K562 (cell line): ENCODE data around the gene MFSD6L. TPM values are rescaled to one million over a fixed set of nuclear protein-coding genes. Genes with fewer than 3 reads are reported as not detected.

Experiments
- ATAC-seq: fragments of 200-7000 bp; cut with Tn5 transposase; 3 replicates; pipeline ENCODE4 v1.9.1; 2020; ENCODE audit warnings: moderate library complexity
- BruUV-seq: library from RNA; stranded (reverse); fragments of 400-500 nt; replicated peaks from 2 replicates; lab custom pipeline; 2021; lab: Mats Ljungman, UMichigan
- CTCF ChIA-PET: fragments of 300-600 bp; formaldehyde crosslinking; extraction: SDS; loops from one replicate; lab custom pipeline; 2021; ENCODE audit warnings: low intra/inter-chr PET ratio; lab: Yijun Ruan, JAX
- POLR2A ChIA-PET: fragments of 300-600, 350-650 bp; sonication (Branson Sonifier 250); formaldehyde crosslinking; extraction: SDS; loops from one replicate; lab custom pipeline; 2021; ENCODE audit warnings: antibody characterized with exemption, inconsistent platforms; lab: Yijun Ruan, JAX
- DNase-seq, 4 experiments: peaks; one replicate each; pipeline versions ENCODE4 v3.0.0 to v3.0.0-alpha.2; 2011 to 2018; ENCODE audit warnings: low spot score in 3 of 4, mixed read lengths in 3 of 4; ENCODE audit errors: extremely low read depth in 1 of 4
- FAIRE-seq: peaks from 2 replicates; lab custom pipeline; 2011; peaks lifted over from hg19 to GRCh38; lab: Jason Lieb, UNC
- H2AFZ ChIP-seq: 2 replicates; pipeline ENCODE4 v1.6.0; 2011; ENCODE audit warnings: low read depth, low read length, control low read depth, inconsistent platforms
- H3K27ac ChIP-seq: fragments of 200-600 bp; 3 replicates; pipeline ENCODE4 v1.8.0; 2011; ENCODE audit warnings: low read depth, mild to moderate bottlenecking, control low read depth, inconsistent platforms, low read length, moderate library complexity, mixed read lengths; ENCODE audit errors: extremely low read depth
- H3K27me3 ChIP-seq, 2 experiments: fragments of 300-600 bp in 1 of 2; 2 replicates in 1 of 2; 3 replicates in 1 of 2; pipeline versions ENCODE4 v1.6.0 to v1.8.0; 2011; ENCODE audit warnings: inconsistent platforms in 2 of 2, low read length in 2 of 2, mild to moderate bottlenecking in 1 of 2, mixed read lengths in 1 of 2, moderate library complexity in 1 of 2; ENCODE audit not compliant: control insufficient read depth in 2 of 2, insufficient read depth in 2 of 2
- H3K36me3 ChIP-seq: fragments of 300-600 bp; 3 replicates; pipeline ENCODE4 v1.8.0; 2011; ENCODE audit warnings: mild to moderate bottlenecking, low read length, inconsistent platforms; ENCODE audit not compliant: control insufficient read depth, insufficient read depth
- H3K4me1 ChIP-seq, 2 experiments: fragments of 200-600 bp in 1 of 2; replicated peaks in 1 of 2; 2 replicates in 1 of 2; 3 replicates in 1 of 2; pipeline versions ENCODE4 v1.5.1 to v1.8.0; 2011; ENCODE audit warnings: inconsistent platforms in 2 of 2, low read length in 2 of 2, mild to moderate bottlenecking in 1 of 2, mixed read lengths in 1 of 2, moderate library complexity in 1 of 2; ENCODE audit not compliant: control insufficient read depth in 2 of 2, insufficient read depth in 2 of 2
- H3K4me2 ChIP-seq: 2 replicates; pipeline ENCODE4 v1.6.1; 2011; ENCODE audit warnings: low read length, control low read depth, inconsistent platforms, mixed read lengths; ENCODE audit not compliant: insufficient read depth
- H3K4me3 ChIP-seq: fragments of 200-600 bp; sonication (generic), shearing (Covaris generic); 2 replicates; pipeline ENCODE4 v1.5.1; 2016; ENCODE audit warnings: control low read depth, inconsistent platforms
- H3K79me2 ChIP-seq: fragments of 200-600 bp; 3 replicates; pipeline ENCODE4 v1.8.0; 2011; ENCODE audit warnings: low read length, inconsistent platforms; ENCODE audit not compliant: control insufficient read depth, insufficient read depth
- H3K9ac ChIP-seq, 2 experiments: 2 replicates each; pipeline versions ENCODE4 v1.6.0 to v1.6.1; 2011; ENCODE audit warnings: low read depth in 2 of 2, low read length in 2 of 2, control low read depth in 1 of 2, inconsistent platforms in 1 of 2, mild to moderate bottlenecking in 1 of 2, mixed read lengths in 1 of 2; ENCODE audit not compliant: insufficient read depth in 1 of 2
- H3K9me1 ChIP-seq: one replicate; pipeline ENCODE4 v1.6.0; 2011; ENCODE audit warnings: inconsistent platforms, mild to moderate bottlenecking, low read length, moderate library complexity; ENCODE audit not compliant: control insufficient read depth, insufficient read depth
- H3K9me3 ChIP-seq: replicated peaks from 2 replicates; pipeline ENCODE4 v1.5.1; 2011; ENCODE audit warnings: low read depth, low read length, inconsistent platforms; ENCODE audit not compliant: control insufficient read depth, insufficient read depth
- H4K20me1 ChIP-seq: replicated peaks from 2 replicates; pipeline ENCODE4 v1.6.1; 2011; ENCODE audit warnings: low read length, inconsistent platforms, mixed read lengths; ENCODE audit not compliant: control insufficient read depth, insufficient read depth
- E2F3 ChIP-seq: fragments of 250-450 bp; sonication (Bioruptor Pico); IDR thresholded peaks from 2 replicates; pipeline ENCODE4 v1.4.0; 2020; ENCODE audit warnings: mild to moderate bottlenecking
- HIVEP1 ChIP-seq: fragments of 250-450 bp; sonication (Bioruptor Pico); IDR thresholded peaks from 2 replicates; pipeline ENCODE4 v1.4.0; 2020; ENCODE audit warnings: mild to moderate bottlenecking
- MCM3 ChIP-seq: fragments of 450-650 bp; IDR thresholded peaks from 2 replicates; pipeline ENCODE4 v1.6.1; 2016
- MYBL2 ChIP-seq, 2 experiments: fragments of 450-650 bp in 1 of 2; sonication (generic) in 1 of 2; formaldehyde crosslinking in 1 of 2; IDR thresholded peaks; 2 replicates each; pipeline versions ENCODE4 v1.6.1 to v1.8.1; 2017 to 2022; ENCODE audit warnings: borderline replicate concordance in 1 of 2, inconsistent platforms in 1 of 2, low read depth in 1 of 2, mild to moderate bottlenecking in 1 of 2, missing genetic modification reagents in 1 of 2, moderate library complexity in 1 of 2
- NR1H2 ChIP-seq: sonication (generic); formaldehyde crosslinking; IDR thresholded peaks from 2 replicates; pipeline ENCODE4 v1.4.0; 2020; ENCODE audit warnings: mild to moderate bottlenecking, missing genetic modification reagents
- TCFL5 ChIP-seq: fragments of 250-450 bp; sonication (Bioruptor Pico); conservative IDR thresholded peaks from 2 replicates; pipeline ENCODE4 v1.6.1; 2021; ENCODE audit warnings: mild to moderate bottlenecking, moderate library complexity, matching md5 sums
- ZNF644 ChIP-seq: fragments of 200-800 bp; sonication (Bioruptor generic); IDR thresholded peaks from 2 replicates; pipeline ENCODE4 v1.6.1; 2016; ENCODE audit warnings: low read depth, missing genetic modification characterization, missing compliant biosample characterization
- WGBS: fragments of 100-300 bp; shearing (Covaris generic); methylation state at CpG from one replicate; pipeline ENCODE4 v1.1.6; 2016; ENCODE audit warnings: low coverage, mixed read lengths; ENCODE audit not compliant: insufficient coverage; ENCODE audit errors: missing lambda C conversion rate; 5-methylcytosine and 5-hydroxymethylcytosine counted together
- in situ Hi-C: fragments of 300-500 bp; cut with MboI; formaldehyde crosslinking; loops from 4 replicates; pipeline ENCODE4 v1.15.0; 2018; ENCODE audit warnings: inconsistent platforms, mixed read lengths
- intact Hi-C: fragments of 100-400 bp; cut with micrococcal nuclease; formaldehyde crosslinking; loops from 2 replicates; pipeline ENCODE4 v1.14.2; 2022
- polyA plus RNA-seq, 8 experiments: library from polyadenylated mRNA; depleted of rRNA in 4 of 8; stranded (reverse) in 5 of 8; unstranded in 3 of 8; fragments of >200 nt; fragmentation: Nextera tagmentation in 2 of 8; fragmentation: Illumina TruSeq in 1 of 8; extraction: Ambion mirVana in 2 of 8; extraction: Trizol in 1 of 8; gene quantifications; 2 replicates each; pipeline versions ENCODE4 v1.2.1 to v1.2.3, GENCODE V29; 2011 to 2014; ENCODE audit warnings: inconsistent platforms in 1 of 8, missing spikeins in 1 of 8
- total RNA-seq, 7 experiments: library from RNA; depleted of rRNA in 6 of 7; stranded (reverse); fragments of >200 nt in 6 of 7; fragmentation: Illumina TruSeq in 2 of 7; extraction: Trizol in 2 of 7; gene quantifications; 2 replicates each; pipeline versions ENCODE4 v1.2.1 to v1.2.3, GENCODE V29; 2011 to 2021; ENCODE audit warnings: low replicate concordance in 1 of 7
- TF ChIP-seq, protein P1 (sequence below): fragments of 250-450 bp; sonication (Bioruptor Pico); IDR thresholded peaks from 2 replicates; pipeline ENCODE4 v1.5.0; 2020; ENCODE audit warnings: mild to moderate bottlenecking, borderline replicate concordance
- TF ChIP-seq, protein P2 (sequence below): fragments of 450-650 bp; formaldehyde crosslinking; IDR thresholded peaks from 2 replicates; pipeline ENCODE4 v1.4.0; 2020; ENCODE audit warnings: mild to moderate bottlenecking, moderate library complexity
- TF ChIP-seq, protein P3 (sequence below): IDR thresholded peaks from 2 replicates; pipeline ENCODE4 v1.6.1; 2011; ENCODE audit warnings: borderline replicate concordance, low read depth, mild to moderate bottlenecking, moderate library complexity, low read length; ENCODE audit not compliant: insufficient read depth, poor library complexity, severe bottlenecking

Gene MFSD6L
- total and polyA plus RNA-seq, 9 of the 15 experiments (the other 6 are each of a cell fraction or from before 2014, with no cell fraction given): not detected

DNA sequence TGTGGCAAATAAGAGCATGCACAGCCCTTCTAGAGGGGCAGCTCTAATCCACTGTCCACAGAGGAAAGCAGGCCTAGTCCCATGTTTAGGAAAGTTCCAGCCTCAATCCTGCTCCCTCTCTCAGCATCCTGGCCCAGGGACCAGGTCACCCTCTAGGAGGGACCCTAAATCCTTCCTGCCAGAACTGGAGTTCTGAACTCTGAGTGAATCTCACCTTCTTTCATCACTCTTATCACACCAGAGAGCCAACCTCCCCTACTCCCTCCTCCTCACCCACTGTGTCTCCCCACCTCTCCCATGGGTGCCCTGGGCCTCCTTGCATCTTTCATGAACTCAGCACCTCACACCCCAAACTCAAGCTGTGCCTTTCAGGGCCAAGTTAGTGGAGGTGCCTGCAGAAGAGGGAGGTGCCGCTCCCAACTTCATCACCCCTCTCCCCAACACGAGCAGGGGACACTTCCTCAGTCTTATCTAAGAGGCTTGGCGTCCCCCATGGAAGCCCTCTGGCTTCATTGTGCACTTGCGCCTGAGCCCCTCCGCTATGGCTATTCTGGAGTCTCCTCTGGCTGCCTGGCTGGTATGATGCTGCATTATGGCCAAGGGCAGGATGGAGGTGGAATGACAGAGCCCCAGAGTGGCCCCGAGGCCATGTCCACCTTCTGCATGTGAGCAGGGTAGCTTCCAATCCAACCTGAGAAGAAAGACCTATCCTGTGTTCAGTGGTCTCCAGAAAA is 36.6 kb upstream of the MFSD6L start:
- H3K4me1 ChIP-seq: peaks cover 0 to 7% of the 10 kb centered on the region in 2 experiments; a peak in 2 of 5 replicates
- TF ChIP-seq TCFL5 (no peak), HIVEP1 (CRISPR knock-in tag) (no peak), MCM3 (no peak), ZNF644 (tag) (no peak), MYBL2 (IDR thresholded peaks at IDR 0.05; ENCODE audit: low read depth) (no peak), MYBL2 (CRISPR knock-in tag; IDR thresholded peaks at IDR 0.05; ENCODE audit: borderline replicate concordance) (no peak), NR1H2 (CRISPR knock-in tag) (no peak), E2F3 (no peak)
- TF ChIP-seq, protein P1, sequence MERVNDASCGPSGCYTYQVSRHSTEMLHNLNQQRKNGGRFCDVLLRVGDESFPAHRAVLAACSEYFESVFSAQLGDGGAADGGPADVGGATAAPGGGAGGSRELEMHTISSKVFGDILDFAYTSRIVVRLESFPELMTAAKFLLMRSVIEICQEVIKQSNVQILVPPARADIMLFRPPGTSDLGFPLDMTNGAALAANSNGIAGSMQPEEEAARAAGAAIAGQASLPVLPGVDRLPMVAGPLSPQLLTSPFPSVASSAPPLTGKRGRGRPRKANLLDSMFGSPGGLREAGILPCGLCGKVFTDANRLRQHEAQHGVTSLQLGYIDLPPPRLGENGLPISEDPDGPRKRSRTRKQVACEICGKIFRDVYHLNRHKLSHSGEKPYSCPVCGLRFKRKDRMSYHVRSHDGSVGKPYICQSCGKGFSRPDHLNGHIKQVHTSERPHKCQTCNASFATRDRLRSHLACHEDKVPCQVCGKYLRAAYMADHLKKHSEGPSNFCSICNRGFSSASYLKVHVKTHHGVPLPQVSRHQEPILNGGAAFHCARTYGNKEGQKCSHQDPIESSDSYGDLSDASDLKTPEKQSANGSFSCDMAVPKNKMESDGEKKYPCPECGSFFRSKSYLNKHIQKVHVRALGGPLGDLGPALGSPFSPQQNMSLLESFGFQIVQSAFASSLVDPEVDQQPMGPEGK (CRISPR knock-in tag): no peak
- TF ChIP-seq, protein P2, sequence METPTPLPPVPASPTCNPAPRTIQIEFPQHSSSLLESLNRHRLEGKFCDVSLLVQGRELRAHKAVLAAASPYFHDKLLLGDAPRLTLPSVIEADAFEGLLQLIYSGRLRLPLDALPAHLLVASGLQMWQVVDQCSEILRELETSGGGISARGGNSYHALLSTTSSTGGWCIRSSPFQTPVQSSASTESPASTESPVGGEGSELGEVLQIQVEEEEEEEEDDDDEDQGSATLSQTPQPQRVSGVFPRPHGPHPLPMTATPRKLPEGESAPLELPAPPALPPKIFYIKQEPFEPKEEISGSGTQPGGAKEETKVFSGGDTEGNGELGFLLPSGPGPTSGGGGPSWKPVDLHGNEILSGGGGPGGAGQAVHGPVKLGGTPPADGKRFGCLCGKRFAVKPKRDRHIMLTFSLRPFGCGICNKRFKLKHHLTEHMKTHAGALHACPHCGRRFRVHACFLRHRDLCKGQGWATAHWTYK (CRISPR knock-in tag): no peak
- TF ChIP-seq, protein P3, sequence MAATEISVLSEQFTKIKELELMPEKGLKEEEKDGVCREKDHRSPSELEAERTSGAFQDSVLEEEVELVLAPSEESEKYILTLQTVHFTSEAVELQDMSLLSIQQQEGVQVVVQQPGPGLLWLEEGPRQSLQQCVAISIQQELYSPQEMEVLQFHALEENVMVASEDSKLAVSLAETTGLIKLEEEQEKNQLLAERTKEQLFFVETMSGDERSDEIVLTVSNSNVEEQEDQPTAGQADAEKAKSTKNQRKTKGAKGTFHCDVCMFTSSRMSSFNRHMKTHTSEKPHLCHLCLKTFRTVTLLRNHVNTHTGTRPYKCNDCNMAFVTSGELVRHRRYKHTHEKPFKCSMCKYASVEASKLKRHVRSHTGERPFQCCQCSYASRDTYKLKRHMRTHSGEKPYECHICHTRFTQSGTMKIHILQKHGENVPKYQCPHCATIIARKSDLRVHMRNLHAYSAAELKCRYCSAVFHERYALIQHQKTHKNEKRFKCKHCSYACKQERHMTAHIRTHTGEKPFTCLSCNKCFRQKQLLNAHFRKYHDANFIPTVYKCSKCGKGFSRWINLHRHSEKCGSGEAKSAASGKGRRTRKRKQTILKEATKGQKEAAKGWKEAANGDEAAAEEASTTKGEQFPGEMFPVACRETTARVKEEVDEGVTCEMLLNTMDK: no peak
- TF ChIP-seq, all 486 proteins: peak for 0
- ChIA-PET POLR2A (no interaction called here), CTCF (no interaction called here)
- intact Hi-C loops: no loop called here
- in situ Hi-C loops: no loop called here
- Histone ChIP-seq H3K27ac (no peak overlapping the region), H3K36me3 (no peaks in the 10 kb centered on the region), H3K79me2 (no peaks in the 10 kb centered on the region), H3K9ac (no peak overlapping the region), H3K9me1 (no peaks in the 10 kb centered on the region), H3K9me3 (no peaks in the 10 kb centered on the region), H4K20me1 (no peaks in the 10 kb centered on the region), H3K4me2 (no peak overlapping the region), H3K27me3 (peaks cover 3 to 22% of the 10 kb centered on the region in 2 experiments; a peak in 3 of 5 replicates), H3K4me3 (no peak overlapping the region), H2AFZ (no peak overlapping the region)
- FAIRE-seq: no peak
- no peak for ATAC-seq
- no TSS peak for BruUV-seq
- WGBS: 0% methylated on average over 5 of the region's 6 CpGs
- DNase-seq: no peak
